KBM-7 (cell line): ENCODE measurements around the gene PRDM11.

Experiments used
- DNase-seq: peaks from one replicate; pipeline ENCODE4 v3.0.0-alpha.2; 2015
- in situ Hi-C: fragments of 300-500 bp; cut with MboI; formaldehyde crosslinking; loops from 2 replicates; pipeline ENCODE4 v1.14.3; 2020; ENCODE audit warnings: low sequenced_read_pairs, low pct_unique_long_range_greater_than_20kb, mixed read lengths

The PRDM11 gene

DNA sequence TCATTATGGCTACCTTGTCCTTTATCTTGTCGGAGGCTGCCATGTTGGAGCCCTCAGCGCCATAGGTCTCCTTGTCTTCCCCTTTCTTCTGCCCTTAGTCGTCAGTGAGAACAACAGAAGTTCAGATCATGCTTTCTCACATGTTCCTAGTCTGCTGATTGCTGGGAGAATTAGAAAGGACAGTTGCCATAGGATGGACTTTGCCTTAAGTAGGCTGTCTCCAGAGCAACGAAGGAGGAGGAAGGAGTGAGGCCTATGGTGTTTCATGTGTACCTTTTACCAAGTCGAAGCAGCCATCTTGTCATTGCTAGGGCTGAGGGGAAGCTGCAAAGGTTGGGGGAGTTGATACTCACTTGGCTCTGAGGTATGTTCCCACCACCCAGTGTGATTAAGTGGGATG is 77.1 kb downstream of the PRDM11 start:
- no peak for DNase-seq
- in situ Hi-C loops = no loop called here

DNA sequence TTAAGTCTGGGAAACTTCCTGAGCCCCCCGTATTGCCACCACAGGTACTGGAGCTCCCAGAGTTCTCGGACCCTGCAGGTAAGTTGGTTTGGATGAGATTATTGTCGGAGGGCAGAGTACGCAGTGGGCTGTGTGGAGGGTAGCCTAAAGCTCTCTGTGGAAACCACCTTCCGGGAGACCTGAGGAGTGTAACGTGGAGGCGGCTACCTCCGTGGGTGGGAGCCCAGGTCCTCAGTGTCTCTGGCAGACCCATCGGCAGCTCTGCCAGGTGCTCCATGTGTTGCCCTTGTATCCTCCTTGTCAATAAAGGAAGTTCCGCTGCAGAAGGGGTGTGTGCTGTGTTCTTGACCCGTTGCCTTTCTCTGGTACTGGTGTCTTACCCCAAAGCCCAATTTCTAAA is 78.3 kb downstream of the PRDM11 start:
- no peak for DNase-seq
- in situ Hi-C loops = no loop called here

DNA sequence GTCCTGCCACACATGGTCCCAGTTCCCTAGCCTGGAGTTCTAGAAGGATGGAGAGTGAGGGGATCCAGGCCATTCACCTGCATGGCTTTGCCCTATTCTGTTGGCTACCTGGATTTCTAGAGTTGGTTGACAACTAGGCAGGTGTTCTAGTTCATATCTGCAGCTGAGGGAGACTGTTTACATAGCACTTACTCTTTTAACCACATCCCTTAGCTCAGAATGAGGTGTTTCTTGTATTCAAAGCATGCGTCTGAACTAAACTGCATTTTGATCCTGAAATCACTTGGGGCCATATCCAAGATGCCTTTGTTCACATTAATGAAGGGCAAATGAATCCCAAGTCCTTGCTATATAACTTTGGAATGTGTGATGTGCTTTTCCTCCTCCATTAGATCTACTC is 78.8 kb downstream of the PRDM11 start:
- DNase-seq = no peak
- in situ Hi-C loops = no loop called here

DNA sequence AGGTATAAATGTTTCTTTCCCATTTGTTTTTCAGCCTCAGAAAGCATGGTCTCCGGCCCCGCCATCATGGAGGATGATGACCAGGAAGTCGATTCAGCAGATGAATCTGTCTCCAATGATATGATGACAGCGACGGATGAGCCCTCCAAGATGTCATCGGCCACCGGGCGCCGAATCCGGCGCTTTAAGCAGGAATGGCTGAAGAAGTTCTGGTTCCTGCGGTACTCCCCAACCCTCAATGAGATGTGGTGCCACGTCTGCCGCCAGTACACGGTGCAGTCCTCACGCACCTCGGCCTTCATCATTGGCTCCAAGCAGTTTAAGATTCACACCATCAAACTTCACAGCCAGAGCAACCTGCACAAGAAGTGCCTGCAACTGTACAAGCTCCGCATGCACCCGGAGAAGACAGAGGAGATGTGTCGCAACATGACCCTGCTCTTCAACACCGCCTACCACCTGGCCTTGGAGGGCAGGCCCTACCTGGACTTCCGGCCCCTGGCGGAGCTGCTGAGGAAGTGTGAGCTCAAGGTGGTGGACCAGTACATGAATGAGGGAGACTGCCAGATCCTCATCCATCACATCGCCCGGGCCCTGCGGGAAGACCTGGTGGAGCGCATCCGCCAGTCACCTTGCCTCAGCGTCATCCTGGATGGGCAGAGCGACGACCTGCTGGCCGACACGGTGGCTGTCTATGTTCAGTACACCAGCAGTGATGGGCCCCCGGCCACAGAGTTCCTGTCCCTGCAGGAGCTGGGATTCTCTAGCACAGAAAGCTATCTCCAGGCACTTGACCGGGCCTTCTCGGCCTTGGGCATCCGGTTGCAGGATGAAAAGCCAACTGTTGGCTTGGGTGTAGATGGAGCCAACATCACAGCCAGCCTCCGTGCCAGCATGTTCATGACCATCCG is 79.8 kb downstream of the PRDM11 start:
- no peak for DNase-seq
- in situ Hi-C loops = no loop called here

DNA sequence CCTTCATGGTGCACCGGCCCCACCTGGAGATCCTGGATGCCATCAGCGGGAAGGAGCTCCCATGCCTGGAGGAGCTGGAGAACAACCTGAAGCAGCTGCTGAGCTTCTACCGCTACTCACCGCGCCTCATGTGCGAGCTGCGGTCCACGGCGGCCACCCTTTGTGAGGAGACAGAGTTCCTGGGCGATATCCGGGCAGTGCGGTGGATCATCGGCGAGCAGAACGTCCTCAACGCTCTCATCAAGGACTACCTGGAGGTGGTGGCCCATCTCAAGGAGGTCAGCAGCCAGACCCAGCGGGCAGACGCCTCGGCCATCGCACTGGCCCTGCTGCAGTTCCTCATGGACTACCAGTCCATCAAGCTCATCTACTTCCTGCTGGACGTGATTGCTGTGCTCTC is 80.5 kb downstream of the PRDM11 start:
- DNase-seq = no peak
- in situ Hi-C loops = no loop called here

DNA sequence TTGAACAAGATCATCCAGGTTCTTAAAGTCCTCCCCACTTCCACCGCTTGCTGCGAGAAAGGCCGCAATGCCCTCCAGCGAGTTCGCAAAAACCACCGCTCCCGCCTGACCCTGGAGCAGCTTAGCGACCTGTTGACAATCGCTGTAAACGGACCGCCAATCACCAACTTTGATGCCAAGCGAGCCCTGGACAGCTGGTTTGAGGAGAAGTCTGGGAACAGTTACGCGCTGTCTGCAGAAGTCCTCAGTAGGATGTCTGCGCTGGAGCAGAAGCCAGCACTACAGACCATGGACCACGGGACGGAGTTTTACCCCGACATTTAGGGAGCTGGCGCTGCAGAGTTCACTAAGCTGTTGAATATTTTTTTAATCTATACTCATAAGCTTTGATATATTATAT is 81.4 kb downstream of the PRDM11 start:
- in situ Hi-C loops = no loop called here
- DNase-seq = no peak

DNA sequence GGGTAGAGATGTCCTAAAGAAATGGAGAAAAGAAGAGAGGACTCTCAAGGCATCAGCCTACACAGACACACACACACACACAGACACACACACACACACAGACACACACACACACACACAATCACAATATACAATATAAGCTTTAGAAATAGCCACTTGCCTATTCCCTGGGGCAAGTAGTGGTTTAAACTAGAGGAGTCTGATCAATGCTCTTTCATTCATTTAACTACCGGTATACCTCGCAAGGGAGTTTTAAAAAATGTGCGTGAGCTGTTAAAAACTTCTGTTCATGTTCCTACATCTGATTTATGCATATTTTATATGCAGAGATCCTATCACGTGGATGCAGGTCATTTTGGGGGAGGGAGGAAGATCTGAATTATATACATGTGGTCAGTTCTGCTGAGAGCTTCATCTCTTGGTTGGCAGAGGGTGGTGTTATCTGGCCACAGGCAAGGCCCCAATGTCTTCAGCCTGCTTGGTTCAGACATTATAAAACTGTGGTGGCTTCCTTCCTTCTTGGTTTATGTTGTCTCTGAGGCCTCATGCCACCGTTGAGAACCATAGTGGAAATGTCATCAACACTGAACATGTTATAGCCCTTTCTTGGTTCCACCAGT is 83.1 kb downstream of the PRDM11 start:
- DNase-seq = no peak
- in situ Hi-C loops = no loop called here

DNA sequence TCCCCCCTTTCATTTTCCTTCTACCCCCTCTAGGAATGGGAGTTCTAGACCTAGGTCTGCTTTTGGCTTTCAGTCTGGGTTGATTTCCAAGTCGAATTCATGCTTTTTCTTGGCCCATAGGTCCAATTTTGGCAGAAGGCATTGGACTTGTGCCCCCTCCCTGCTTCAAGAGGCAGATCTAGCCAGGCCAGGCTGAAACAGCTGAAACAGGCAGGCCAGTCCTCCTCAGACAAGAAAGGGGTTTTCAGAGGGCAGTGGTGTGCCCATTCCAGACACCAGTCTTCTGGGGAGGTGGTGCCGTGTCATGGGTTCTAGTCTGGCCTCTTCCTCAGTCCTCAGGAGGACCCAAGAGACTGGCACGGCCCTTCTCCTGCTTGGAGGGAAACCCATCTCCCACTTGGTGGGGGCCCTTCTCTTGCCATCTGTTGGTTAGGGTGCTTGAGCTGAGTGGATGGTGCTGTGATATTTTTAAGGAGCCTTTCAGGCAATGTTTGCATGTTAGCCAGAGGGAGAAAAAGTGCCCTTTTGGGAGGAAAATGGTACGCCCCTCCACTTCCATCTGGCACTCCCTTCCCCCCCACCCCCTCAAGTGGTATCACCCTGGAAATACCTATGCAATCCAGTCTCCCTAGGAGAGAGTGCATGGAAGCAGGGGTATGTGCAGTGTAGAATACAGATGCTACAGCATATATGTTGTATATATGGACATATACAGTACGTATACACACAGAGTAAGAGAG is 86.1 kb downstream of the PRDM11 start:
- no peak for DNase-seq
- in situ Hi-C loops = no loop called here

DNA sequence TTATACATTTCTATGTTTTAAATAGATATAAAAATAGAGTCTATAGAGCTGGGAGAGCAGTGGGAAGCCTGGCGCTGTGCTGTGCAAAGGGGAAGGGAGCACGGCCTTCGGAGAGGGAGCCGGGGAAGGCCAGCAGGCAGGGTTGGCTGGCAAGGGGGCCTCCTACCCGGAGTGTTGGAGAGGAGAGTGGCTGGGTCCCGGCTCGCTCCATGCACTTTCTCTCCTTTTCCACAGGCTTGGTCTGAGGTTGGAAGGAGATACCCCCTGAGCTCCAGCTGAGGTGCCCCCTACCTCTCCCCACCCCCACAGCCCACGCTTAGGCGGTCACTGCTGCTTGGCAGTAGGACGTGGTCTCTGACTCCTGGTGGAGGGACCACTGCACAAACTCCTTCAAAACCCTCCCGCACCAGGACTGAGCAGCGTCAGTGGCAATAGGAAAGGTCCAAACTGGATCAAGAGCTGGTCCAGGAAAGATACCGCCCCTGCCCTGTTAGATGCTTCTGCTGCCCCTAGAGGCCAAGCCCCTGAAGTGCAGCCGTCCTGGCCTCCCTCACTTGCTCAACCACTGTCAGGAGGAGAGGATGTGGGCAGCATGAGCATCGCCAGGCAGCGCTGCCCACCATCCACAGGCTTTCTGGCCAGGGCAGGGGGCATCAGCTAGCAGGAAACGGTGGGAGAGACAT is 86.8 kb downstream of the PRDM11 start:
- peak; percentile 79 for DNase-seq
- in situ Hi-C loops = no loop called here

DNA sequence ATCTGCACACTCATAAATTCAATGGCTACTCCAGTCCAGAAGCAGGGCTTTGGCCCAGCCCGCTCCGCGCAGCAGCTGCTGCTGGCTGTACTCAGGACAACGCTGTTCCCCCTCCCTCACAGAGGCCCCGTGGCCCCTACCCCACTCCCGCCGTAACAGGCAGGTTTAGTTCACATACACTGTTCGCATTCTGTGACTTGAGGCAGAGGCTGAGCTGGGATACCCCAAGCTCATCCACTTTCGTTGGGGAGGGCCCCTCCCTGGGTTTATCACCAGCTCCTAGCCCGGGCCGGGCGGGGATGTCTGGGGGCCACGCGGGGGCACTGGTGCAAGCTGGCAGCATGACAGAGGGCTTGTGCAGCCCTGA is 87.3 kb downstream of the PRDM11 start:
- in situ Hi-C loops = no loop called here
- DNase-seq = no peak

DNA sequence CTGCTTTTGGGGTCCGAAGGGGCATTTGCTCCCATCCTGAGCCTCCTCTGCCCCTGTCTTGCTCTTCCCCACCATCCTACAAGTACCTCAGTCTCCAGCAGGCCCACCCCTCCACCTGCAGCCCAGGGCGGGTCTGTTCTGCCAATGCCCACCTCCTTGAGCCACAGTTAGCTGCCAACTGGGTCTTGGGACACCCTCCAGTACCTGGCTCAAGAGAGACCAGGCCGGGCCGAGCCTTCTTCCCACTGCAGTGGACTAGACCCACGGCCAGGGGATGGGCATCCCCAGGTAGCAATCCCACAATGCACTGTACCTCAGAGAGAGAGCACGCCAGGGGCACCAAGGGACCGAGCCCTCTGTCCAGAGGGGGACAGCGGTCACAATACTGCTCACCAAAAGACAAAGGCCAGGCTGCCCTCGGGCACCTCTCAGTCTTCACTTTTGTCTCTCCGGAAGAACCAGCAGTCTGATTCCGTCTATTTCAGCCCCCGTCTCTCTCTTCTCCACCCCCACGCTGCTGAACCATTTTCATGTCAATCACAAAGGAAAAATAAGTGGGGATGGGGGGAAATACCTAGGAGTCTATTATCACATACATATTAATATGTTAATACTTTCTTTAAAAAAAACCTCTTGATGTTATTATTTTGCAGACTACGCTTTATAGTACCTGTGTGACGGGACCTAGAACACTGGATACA is 88.0 kb downstream of the PRDM11 start:
- in situ Hi-C loops = no loop called here
- no peak for DNase-seq

DNA sequence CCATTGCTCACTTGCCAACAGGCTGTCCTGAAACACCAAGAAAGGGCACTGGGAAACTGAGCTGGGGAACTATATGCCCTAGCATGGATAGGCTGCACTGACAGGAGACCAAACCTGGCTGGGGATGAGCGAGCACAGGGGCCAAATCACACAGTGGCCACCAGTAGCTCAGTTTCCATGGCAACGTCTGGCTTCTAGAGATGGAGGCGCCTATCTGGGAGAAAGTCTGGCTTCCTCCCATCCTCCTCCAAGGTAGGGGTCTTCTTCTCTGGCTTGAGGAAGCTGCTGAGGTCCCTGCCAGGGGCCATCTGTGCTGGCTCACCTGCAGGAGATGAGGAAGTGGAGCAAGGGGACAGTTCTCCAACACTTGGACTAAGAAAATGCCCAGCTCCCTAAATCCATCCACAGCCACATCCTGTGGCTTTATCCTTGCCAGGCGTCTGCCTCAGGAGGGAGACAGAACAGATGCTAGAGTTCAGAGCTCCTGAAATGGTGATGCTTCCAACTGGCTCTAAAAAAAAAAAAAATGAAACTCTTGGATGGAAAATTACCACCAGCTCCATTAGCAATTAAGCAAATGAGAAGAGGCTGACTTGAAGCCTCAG is 91.4 kb downstream of the PRDM11 start:
- DNase-seq = no peak

DNA sequence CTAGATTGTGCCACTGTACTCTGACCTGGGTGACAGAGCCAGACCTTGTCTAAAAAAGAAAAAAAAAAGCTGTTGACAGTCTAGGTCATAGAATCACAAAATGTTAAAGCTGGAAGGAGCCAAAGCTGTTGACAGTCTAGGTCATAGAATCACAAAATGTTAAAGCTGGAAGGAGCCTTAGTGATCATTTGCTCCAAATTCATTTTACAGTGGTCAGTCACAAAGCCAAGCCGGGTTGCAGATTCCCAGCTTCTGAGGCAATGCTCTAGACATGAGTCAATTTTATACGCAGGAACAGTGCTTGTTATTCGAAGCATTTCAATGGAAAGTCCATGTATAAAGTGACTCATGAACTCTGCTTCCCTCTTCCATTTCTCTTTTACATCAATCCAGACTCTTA is 92.3 kb downstream of the PRDM11 start:
- in situ Hi-C loops = no loop called here
- no peak for DNase-seq

More for the DNA sequence above, 91.4 kb downstream of the PRDM11 start:
- in situ Hi-C loops = no loop called here

DNA sequence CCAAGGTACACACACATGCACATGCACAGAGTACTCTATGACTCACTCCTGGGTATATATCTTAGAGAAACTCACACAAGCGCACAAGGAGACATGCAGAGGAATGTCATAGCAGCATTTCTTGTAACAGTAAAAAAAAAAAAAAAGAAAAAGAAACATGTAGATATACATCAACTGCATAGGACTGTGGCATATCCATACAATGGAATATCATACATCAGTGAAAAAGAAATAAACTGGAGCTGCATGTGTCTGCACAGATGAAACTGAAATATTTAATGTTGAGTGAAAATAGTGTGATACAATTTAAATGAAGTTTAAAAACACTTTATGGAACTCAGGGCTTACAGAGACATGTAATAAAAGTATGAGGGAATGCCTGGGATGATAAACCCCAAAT is 93.3 kb downstream of the PRDM11 start:
- DNase-seq = no peak
- in situ Hi-C loops = no loop called here

DNA sequence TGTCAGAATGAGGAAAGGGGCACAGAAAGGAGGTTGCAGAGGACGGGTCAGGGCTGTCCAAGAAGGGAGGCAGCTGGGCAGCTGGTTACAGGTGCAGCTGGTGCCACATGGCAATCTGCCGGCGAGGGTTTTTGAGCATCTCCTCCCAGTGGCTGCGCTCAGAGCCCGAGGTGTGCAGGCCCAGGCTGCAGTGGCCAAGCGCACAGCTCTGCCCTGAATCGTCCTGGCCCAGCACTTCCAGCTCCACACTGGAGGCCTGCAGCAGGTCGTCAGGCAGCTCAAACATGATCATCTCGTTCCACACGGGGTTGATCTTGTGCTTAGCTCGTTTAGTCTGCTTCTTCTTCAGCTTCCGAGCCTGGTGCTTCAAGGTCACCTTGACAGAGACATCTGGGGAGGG is 97.5 kb downstream of the PRDM11 start:
- no peak for DNase-seq
- in situ Hi-C loops = no loop called here

DNA sequence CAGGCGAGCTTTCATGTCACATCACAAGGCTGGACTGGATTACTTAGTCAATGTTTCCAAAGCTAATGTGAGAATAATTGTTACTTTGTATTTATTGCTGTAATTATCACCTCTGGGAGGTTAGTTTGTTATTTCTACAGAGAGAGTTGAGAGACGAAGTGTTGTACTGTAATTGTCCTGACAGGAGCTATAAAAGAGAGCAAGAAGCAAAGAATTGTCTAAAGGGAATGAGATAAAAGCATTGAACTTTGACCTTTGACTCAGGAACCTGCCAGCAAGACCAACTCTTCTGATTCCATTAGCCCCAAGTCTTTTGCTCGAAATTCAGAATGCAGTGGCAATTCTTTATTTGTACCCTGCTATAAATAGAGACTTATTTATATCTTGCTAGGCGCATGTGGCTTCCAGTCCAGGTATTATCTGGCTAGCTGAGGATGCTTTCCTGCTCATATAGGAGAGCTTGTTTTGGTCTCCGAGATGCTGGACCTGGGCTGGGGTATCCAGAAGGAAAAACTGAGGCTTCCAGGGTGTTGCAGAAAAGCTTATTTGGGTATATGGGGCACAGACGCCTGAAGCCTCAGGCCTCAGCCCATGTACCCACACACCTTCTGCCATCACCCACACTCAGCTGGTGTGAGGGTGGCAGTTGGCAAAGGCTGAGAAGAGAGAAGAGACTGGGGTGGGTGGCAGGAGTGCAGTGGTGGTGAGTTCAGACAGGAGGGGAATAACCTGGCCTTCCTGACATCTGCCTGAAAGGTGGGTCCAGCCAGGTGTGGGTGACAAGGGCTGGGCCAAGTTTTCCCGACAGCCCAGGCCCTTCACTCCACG is 99.0 kb downstream of the PRDM11 start:
- in situ Hi-C loops = no loop called here
- no peak for DNase-seq

DNA sequence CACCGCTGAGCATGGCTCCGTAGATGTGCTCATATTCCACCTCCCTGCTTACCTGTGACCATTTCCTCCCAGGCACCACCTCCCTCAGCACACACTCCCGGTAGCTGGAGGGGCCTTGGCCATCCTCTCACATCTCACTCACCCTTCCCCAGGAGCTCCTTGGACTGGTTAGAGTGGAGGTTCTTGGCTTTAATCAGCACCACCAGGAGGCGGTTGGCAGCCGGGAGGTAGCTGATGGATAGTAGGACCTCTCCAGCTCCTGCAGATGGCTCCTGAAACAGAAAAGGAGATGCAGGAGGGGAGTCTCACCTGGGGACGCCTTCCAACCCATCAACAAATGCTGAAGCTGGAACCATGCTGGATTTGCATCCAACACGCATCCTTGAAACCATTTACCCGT is 99.8 kb downstream of the PRDM11 start:
- no peak for DNase-seq
- in situ Hi-C loops = no loop called here

DNA sequence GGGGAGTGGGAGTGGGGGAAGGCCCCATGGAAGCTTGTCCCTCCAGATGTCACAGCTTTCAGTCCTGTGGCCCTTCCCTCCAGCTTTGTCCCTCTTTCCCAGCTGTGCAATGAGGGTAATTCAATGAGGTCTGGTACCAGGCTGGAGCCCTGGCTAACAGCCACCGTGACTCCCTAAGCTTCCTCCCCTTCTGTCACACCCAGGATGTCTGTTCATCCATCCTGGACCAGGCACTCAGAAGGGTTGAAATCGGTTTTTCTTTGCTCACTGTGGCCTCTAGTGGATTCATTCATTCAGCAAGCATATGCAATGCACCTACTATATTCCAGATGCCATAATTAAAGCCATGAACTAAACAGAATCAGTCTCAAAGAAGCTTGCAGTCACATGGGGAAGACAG is 101.0 kb downstream of the PRDM11 start:
- no peak for DNase-seq
- in situ Hi-C loops = no loop called here
